HG03139 (cell line): Measurements from ENCODE around the gene HLCS.

Source experiments
- ATAC-seq: cut with Tn5 transposase; IDR thresholded peaks from one replicate; pipeline ENCODE4 v1.9.1; 2021; ENCODE audit not compliant: unreplicated experiment

The HLCS gene

DNA sequence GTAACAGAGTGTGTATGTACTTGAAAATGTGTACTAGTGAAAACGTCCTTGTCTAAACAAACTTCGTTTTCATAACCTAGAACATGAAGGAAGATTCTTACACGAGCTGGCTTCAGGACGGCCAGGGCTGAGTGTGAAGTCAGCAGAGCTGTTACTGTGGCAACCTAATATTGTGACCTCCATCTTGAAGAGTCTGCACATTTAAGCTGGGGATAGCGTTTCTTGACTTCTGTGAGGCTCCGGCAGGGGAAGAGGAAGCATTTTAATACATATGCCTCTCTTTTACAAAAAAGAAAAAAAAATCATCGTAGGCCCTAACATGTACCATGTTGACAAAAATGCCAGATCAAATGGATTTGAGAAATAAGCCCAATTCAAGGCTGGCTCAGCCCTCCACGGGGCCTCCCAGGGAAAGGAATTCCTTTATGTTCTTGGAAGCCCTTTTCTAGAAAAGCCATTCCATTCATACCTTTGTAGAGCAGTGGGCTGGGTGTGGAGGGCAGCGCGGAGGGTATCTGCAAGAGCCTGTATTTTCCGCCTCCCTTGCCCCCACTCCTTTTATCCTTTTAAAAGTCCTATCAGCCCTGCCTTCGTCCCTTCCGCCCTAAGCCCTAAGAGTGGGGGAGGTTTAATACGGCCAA is 216.4 kb downstream of the HLCS start:
- ATAC-seq = no peak

DNA sequence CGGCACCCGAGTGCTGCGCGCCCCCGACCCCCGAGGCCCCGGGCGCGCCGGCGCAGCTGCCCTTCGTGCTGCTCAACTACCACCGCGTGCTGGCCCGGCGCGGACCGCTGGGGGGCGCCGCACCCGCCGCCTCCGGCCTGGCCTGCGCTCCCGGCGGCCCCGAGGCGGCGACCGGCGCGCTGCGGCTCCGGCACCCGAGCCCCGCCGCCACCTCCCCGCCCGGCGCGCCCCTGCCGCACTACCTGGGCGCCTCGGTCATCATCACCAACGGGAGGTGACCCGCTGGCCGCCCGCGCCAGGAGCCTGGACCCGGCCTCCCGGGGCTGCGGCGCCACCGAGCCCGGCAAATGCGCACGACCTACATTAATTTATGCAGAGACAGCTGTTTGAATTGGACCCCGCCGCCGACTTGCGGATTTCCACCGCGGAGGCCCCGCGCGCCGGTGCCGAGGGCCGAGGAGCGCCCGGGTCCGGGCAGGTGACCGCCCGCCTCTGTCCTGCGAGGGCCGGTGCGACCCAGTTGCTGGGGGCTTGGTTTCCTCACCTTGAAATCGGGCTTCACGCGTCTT is 218.6 kb downstream of the HLCS start:
- no peak for ATAC-seq

DNA sequence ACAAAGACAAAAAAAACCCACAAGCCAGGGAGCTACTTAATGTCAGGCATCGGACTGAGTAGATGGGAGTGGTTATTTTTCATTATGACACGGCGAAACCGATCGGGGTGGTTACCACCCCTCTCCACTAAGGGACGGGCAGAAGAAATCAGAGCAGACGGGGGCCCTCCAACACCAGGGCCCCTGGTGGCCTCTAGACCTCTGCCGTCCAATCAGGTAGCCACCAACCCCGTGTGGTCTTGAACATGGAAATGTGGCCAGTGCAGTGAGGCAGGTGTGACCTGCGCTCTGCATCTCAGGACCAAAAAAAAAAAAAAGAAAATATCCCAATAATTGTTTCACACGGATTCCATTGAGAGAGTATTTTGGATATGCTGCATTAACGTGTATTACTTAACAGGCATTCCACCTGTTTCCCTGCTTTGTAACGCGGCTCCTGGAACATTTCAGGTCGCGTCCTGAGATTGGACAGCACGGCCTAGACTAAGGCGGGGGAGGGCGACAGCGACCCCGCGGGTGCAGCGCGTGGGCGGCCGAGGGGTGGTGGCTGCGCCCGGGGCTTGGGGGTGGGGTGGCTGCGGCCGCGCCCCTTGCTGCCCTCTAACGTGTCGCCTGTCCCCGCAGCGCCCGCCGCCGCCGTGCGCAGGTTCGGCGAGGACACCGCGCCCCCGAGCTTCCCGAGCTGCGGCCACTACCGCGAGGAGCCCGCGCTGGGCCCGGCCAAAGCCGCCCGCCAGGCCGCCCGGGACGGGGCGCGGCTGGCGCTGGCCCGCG is 219.2 kb downstream of the HLCS start:
- no peak for ATAC-seq

DNA sequence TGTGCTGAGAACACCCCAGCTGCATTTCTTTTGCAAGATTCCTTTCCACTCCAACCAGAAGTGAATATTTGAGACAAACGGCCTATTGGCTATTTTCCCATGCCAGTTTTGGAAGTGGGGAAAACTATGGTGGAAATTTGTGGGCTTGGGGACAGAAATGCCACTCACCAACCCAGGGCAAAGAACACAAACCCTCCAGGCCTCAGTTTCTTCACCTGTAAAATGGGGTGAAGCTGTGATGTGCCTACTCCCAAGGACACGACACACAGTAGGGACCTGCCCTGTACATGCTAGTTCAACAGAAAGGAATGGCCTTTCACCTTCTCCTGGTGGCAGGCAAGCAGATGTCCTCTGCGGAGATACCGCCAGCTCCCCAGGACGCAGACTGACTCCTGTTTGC is 221.0 kb downstream of the HLCS start:
- no peak for ATAC-seq

DNA sequence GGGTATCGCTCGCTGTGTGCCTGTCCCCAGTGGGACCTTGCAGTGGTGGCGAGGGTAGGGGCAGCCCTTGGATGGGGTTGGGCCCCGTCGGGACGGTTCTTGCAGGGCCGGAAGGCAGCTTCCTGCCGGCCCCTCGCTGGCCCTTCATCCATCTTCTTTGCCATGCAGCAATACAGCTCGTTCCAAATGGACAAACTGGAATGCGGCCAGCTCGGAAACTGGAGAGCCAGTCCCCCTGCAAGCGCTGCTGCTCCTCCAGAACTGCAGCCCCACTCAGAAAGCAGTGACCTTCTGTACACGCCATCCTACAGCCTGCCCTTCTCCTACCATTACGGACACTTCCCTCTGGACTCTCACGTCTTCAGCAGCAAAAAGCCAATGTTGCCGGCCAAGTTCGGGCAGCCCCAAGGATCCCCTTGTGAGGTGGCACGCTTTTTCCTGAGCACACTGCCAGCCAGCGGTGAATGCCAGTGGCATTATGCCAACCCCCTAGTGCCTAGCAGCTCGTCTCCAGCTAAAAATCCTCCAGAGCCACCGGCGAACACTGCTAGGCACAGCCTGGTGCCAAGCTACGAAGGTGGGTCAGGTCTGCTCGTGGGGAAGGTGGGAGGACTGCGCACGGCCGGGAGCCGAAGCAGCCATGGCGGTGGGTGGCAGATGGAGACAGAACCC is 221.8 kb downstream of the HLCS start:
- ATAC-seq = no peak

DNA sequence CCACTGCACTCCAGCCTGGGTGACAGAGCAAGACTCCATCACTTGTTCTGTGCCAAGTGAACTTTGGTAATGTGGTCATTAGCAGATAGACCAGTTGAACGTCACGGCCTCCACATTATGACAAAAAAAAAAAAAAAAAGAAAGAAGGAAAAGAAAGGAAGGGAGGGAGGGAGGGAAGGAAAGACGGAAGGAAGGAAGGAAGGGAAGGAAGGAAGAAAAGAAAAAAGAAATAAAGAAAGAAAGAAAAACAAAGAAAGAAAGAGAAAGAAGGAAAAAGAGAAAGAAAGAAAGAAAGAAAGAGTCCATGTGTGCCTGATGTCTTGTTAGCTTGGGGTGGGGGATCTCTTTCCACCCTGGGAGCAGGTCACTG is 222.3 kb downstream of the HLCS start:
- ATAC-seq = no peak

DNA sequence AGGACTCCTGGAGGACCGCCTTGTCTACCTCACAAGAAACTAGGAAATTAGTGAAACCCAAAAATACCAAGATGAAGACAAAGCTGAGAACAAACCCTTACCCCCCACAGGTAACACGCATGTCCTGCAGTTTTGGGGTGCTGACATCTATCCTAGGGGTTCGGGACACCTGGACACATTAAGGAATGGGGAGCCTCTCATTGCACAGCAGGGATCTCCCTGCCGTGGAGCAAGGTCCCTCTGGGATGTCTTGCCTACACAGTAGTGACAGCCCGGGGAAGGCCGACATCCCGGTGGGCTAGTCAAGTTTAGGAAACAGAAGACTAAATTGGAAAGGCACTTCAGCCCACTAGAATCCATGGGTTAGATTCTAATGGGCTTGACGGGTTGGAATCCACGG is 223.0 kb downstream of the HLCS start:
- ATAC-seq = no peak

DNA sequence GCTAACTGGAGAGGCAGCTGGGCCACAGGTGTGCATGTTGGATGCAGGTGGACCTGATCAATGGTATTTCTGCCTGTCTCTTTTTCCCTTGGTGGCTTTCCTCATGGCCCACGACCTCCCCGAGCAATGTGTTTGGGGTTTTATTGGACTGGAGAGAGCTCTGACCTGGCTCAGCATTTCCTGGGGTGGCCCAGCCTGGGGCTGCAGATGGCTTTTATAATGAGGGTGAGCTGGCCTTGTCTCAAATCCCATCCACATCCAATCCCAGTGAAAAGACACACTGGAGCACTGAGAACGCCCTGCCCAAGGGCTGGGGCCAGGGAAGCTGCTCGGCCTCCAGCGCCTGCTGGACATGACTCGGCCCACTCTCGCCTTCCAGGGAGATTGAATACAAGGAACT is 223.5 kb downstream of the HLCS start:
- ATAC-seq = no peak

DNA sequence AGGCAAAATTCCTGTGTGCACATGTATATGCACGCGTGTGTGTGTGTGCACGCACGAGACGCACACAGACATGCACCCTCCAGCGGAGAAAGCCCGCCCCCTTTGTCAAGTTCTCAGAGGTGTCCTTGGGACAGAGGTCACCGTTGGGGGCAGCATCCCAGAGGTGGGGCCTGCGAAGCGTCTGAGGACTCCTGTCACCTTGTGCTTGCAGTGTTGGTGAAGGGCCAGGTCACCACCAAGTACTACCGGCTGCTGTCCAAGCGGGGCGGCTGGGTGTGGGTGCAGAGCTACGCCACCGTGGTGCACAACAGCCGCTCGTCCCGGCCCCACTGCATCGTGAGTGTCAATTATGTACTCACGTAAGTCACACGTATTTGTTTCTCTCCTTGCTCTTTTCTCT is 225.0 kb downstream of the HLCS start:
- no peak for ATAC-seq

DNA sequence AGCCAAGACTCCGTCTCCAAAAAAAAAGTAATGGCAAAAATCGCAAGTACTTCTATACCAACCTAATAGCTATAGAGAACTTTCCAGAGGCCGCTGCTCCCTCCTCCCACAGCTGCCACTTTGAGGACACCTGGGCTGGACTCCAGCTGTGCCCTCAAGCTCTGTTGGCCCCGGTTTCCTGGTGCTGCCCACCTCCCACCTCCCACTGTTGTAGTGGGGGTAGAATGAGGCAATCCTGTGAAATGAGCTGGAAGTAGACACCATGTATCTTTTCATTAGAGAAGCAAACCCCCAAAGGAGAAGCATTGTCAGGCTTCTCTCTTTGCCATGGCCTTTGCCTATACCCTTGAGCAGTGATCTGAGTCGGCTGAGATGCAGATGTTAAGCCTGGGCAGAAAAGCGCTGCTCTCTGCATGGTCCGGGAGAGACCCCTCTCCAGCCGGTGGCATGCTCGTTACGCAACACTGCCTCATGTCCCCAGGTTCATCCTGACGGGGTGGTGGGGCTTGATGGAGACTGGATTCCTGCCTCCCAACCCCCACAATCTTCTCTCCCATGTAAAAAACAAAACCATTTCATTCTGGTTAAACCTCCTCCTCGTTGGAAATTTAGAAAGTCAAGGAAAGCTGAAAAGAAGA is 227.9 kb downstream of the HLCS start:
- ATAC-seq = no peak

DNA sequence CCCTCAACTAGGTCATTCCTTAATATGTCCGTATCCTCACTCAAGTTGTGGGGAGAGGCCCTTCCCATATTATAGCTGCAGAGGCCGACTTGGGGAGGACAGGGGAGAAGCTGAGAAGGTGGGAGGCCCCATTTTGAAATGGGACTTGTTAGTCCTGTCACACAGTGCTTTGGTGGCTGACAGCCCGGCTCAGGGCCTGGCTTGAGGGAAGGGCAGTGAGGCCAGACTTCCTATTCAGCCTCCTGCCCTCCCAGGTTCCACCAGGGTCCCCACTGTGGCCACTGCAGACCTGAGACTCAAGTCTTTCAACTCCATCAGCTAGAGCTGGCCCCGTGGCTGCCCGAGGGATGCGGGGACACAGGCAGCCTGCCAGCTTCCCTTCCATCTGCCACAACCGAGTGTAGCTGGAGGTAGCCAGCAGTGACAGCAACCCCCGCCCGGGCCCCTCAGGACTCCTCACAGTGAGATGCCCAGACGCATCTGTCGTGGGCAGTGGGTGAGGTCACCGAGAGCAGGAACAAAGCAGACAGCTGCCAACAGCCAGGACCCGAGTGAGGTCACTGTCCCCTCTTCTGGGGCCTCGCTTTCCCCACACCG is 230.6 kb downstream of the HLCS start:
- ATAC-seq = no peak

DNA sequence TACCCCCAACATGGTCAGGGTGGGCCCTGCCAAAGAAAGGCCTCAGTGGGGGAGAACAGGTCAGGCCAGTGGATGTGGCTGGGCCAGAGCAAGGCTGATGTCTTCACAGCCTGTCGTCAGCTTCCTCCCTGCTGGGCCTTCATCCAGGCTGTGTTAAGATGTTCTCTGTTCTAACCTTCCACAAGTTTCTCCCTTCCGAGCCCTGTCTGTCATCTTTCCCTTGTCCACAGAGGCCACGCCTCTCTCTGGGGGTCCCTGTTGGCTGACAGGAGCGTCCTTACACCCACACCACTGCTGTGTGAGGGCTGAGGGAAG is 231.3 kb downstream of the HLCS start:
- no peak for ATAC-seq

DNA sequence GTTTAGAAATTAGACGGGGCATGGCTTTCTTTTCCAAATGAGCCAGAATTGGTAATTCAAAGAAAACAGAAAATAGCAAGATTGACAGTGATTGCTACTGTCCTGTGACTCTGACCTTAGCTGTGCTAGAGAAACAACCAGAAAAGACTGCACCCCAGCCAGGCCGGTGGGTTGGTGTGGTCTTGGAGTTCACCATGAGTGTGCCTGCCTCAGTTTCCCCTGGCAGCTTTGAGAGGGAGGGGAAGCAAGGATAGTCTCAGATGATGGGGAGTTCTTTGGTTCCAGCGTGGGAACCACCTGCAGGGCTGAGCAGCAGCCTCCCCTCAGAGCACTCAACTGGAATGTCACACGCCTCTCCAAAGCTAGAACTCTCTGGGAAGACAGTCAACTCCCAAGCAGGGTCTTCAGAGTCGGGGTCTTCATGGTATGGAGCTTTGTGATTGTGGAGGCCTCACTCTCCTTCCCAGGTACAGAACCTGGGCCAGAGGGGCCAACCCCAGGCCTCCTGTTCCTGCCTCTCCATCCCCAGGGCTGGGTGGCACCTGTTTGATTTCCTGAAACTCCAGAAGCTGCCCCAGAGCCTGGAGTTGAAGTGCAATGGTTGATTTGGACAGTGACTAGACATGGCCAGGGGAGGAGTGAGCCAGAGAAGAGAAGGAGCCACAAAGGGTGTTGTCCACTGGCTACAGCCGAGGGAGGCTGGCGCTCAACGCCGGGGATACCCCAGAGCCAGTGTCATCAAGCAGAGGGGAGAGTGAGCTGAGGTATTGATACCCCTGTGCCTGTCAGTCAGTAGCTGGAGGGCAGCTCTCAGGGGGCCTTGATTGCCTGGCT is 231.9 kb downstream of the HLCS start:
- ATAC-seq = no peak

DNA sequence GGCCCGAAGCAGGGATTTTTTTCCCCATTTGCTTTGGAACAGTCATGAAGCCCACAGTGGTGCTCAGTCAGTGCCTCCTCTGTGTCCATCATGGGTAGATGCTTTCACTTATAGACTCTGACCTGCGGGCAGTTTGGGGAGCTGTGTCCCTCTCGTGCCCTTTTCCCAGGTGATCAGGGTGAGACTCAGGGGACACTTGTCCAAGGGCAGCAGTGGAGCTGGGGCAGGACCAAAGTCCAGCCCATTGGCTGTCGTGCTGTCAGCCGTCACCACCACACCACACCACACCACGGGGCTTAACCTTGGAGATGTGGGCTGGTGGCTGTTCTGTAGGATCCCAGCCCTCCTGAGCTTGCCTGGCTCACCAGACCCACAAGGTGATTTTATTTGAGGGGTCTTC is 232.6 kb downstream of the HLCS start:
- no peak for ATAC-seq

DNA sequence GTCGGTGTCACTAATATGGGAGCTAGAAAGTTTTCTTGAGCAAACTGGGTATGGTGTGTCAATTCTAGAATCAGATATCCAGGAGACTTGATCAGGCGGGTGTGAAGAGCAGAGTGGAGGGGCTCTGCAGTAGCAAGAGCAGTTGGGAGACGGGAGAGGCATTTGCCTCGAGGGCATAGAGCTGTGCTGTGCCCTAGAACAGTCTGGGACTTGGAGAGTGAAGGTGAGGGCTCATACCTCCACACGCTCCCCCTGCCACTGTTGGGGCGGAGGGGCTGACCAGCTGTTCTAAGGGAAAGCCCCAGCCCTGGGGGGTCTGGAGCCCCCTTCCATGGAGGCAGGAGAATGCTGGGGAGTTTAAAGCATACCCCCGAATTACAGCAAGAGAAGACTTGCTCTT is 233.7 kb downstream of the HLCS start:
- no peak for ATAC-seq

DNA sequence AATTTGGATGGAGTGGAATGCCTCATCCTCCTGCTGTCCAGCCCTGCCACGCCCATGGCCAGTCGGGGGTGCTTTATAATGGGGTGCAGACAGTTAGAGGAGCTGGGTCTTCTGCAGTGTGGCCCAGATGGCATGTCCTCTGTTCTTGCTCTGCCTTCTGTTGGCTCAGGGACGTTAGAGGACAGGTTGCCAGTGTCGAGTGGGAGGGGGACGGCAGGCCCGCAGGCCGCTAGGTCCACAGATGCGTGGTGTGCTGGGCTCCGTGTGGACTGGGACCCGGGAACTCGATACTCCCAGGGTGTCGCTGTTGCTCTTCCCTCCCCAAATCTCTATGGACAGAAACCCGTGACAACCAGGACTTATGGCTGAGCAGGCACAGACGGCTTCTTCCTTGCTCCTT is 234.3 kb downstream of the HLCS start:
- ATAC-seq = no peak

DNA sequence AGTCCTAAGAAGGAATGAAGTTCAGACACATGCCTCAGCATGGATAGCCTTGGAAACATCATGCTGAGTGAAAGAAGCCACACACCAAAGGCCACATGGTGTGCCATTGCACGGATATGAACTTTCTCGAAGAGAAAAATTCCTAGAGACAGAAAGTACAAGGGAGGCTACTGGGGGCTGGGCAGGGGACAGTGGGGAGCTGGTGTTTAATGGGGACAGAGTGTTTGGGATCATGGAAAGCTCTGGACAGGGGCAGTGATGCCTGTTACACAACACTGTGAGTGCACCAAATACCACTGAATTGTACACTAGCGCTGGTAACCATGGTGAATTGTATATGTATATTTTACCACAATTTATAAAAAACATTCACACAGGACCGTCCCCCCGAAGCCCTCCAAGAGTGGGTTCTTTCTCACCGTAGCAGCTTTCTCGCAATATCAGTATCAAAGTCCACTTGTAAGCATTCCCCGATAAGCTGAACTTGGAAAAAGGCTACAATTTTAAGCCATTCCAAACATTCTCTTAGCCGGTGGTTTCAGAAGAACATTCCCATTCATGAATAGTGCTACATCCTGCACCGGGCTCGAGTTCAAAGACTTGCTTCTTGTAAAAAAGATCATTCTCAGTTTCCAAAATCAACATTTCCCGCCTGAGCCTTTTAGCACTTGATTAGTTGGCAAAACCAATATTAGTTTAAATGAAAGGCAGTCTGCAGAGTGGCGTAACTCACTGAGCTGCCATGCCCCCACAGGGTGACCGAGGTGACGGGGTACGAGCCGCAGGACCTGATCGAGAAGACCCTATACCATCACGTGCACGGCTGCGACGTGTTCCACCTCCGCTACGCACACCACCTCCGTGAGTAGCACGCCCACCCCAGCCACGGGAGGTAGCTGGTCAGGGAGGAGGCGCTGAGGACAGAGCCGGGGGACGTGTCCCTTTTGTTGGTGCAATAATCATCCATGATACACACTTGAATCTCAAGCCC is 235.9 kb downstream of the HLCS start:
- no peak for ATAC-seq

DNA sequence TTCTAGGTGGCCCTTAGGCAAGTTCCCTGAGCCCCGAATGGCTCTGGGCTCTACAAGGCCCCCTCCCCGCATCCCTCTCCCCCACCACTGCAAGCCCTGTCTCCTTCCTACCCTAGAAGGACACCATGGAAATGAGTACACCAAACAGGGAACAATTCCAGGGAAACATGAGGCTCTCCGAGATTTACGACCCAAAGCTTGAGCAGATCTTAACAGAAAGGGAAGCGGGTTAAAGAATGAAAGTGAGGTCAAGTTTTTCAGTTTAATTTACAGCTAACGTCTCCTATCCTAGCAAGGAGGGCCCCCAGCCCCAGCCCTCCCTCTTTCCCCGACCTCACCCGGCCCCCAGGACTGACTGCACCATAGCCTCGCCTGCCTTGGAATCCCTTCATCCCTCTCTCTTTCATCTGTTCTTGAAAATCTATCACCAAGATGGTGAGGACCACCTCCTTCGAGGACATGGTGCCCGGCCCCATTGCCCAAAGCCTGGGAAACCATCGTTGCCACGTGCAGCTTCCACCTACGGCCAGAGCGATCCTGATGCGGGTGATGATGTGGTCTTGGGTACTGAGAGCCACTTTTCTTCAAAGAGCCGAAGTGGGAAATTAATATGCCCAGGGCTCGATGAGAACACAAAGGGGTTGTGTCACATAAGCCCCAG is 237.0 kb downstream of the HLCS start:
- ATAC-seq = no peak
